ENCODE data around the gene PNPLA6.

DNA sequence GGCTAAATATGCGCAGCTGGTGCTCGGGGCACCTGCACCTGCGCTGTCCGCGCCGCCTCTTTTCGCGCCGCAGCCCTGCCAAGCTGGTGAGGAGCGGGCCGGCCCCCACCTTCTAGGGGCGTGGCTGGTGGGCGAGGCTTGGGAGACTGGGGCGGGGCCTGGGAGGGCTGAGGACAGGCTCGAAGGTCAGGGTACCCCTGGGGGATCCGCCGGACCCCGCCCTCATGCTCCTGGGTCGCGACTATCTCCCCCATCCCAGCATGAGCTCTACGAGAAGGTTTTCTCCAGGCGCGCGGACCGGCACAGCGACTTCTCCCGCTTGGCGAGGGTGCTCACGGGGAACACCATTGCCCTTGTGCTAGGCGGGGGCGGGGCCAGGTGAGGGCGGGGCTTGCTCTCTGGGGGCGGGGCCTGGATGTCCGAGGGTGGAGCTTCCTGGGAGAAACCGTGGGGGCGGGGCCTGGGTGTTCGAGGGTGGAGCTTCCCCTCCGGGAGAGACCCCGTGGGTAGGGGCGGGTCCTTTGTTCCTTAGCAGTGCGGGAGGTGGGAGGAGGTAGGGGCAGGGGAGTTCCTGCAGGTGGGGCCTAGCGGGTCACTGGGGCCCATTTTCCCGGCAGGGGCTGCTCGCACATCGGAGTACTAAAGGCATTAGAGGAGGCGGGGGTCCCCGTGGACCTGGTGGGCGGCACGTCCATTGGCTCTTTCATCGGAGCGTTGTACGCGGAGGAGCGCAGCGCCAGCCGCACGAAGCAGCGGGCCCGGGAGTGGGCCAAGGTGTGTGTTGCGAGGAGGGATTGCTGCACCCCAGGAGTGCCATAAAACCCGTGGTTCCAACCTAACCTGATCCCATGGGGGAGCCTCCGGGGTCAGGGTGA, 19.7 kb downstream of the PNPLA6 start:
- no peak for TF ChIP-seq EZH2 (IDR thresholded peaks at IDR 0.05; ENCODE audit: low read length, missing control alignments)
- TF ChIP-seq, protein P1, sequence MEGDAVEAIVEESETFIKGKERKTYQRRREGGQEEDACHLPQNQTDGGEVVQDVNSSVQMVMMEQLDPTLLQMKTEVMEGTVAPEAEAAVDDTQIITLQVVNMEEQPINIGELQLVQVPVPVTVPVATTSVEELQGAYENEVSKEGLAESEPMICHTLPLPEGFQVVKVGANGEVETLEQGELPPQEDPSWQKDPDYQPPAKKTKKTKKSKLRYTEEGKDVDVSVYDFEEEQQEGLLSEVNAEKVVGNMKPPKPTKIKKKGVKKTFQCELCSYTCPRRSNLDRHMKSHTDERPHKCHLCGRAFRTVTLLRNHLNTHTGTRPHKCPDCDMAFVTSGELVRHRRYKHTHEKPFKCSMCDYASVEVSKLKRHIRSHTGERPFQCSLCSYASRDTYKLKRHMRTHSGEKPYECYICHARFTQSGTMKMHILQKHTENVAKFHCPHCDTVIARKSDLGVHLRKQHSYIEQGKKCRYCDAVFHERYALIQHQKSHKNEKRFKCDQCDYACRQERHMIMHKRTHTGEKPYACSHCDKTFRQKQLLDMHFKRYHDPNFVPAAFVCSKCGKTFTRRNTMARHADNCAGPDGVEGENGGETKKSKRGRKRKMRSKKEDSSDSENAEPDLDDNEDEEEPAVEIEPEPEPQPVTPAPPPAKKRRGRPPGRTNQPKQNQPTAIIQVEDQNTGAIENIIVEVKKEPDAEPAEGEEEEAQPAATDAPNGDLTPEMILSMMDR (conservative IDR thresholded peaks at IDR 0.05 in 1 of 2, IDR thresholded peaks at IDR 0.05 in 1 of 2; ENCODE audit: low read depth in 1 of 2, low read length in 2 of 2), result no peak
